ENCODE measurements around the gene GTSE1.

GRCh38 chr22:46362203-46362933 lies 65.7 kb downstream of the GTSE1 start:
- TF ChIP-seq EP300 (IDR thresholded peaks at IDR 0.05) = no peak
- TF ChIP-seq CTCF (IDR thresholded peaks at IDR 0.05) = no peak
- TF ChIP-seq POLR2AphosphoS5 (IDR thresholded peaks at IDR 0.05) = no peak
- TF ChIP-seq POLR2A (IDR thresholded peaks at IDR 0.05) = no peak

All from gastroesophageal sphincter (tissue), 3 donors.